HCT116 (cell line): ENCODE measurements around the gene LOXHD1. TPM values are rescaled to one million over a fixed set of nuclear protein-coding genes. Genes with fewer than 3 reads are reported as not detected.

Source experiments
- ATAC-seq: fragments of 200-7000 bp; cut with Tn5 transposase; 2 replicates; pipeline ENCODE4 v1.9.1; 2020; ENCODE audit warnings: mild to moderate bottlenecking, moderate library complexity
- BruUV-seq: library from RNA; stranded (reverse); fragments of 400-500 nt; replicated peaks from 2 replicates; lab custom pipeline; 2021; lab: Mats Ljungman, UMichigan
- CTCF ChIA-PET: fragments of 300-600 bp; sonication (Branson Sonifier 250); formaldehyde crosslinking; loops from one replicate; lab custom pipeline; 2021; ENCODE audit warnings: antibody characterized with exemption; lab: Charles Lee
- POLR2A ChIA-PET: fragments of 300-600, 350-600 bp; sonication (Branson Sonifier 250); formaldehyde crosslinking; loops from one replicate; lab custom pipeline; 2021; ENCODE audit warnings: antibody characterized with exemption; lab: Charles Lee
- RAD21 ChIA-PET, 2 experiments: fragments of 300-600 bp; sonication (Branson Sonifier 250); formaldehyde crosslinking; loops; one replicate each; lab custom pipeline; 2023; ENCODE audit warnings: low total read pairs in 2 of 2; ENCODE audit not compliant: uncharacterized antibody in 2 of 2, unreplicated experiment in 2 of 2, low non-redundant PET in 1 of 2; lab: Charles Lee
- DNase-seq: peaks from one replicate; pipeline ENCODE4 v3.0.0-alpha.2; 2010; ENCODE audit warnings: low read depth, low spot score
- H2AFZ ChIP-seq: fragments of 200-600 bp; shearing (Covaris generic), sonication (generic); 2 replicates; pipeline ENCODE4 v1.6.1; 2017; ENCODE audit warnings: low read depth, mixed run types, mixed read lengths, antibody characterized with exemption, low read length; ENCODE audit not compliant: poor library complexity, severe bottlenecking
- H3K27ac ChIP-seq: 2 replicates; pipeline ENCODE4 v1.5.1; 2012; ENCODE audit warnings: low read depth, low read length
- H3K27me3 ChIP-seq: fragments of 200-600 bp; sonication (generic); 2 replicates; pipeline ENCODE4 v1.6.1; 2016; ENCODE audit warnings: mixed run types, low read length, mixed read lengths; ENCODE audit not compliant: insufficient read depth
- H3K36me3 ChIP-seq, 2 experiments: fragments of 200-500 bp in 1 of 2; fragments of 200-600 bp in 1 of 2; sonication (Bioruptor generic) in 1 of 2; sonication (generic) in 1 of 2; 2 replicates each; pipeline versions ENCODE4 v1.5.1 to v1.6.1; 2014 to 2016; ENCODE audit warnings: low read length in 2 of 2, inconsistent platforms in 1 of 2, mixed read lengths in 1 of 2, mixed run types in 1 of 2; ENCODE audit not compliant: insufficient read depth in 2 of 2, control insufficient read depth in 1 of 2
- H3K4me1 ChIP-seq, 2 experiments: fragments of 200-600 bp in 1 of 2; sonication (generic) in 1 of 2; 2 replicates each; pipeline versions ENCODE4 v1.5.1 to v1.6.1; 2012 to 2017; ENCODE audit warnings: low read length in 2 of 2, inconsistent platforms in 1 of 2, mild to moderate bottlenecking in 1 of 2, mixed read lengths in 1 of 2, mixed run types in 1 of 2, moderate library complexity in 1 of 2; ENCODE audit not compliant: insufficient read depth in 2 of 2, control insufficient read depth in 1 of 2
- H3K4me2 ChIP-seq: fragments of 200-600 bp; sonication (generic); 2 replicates; pipeline ENCODE4 v1.6.1; 2017; ENCODE audit warnings: mixed run types, low read length, mixed read lengths
- H3K4me3 ChIP-seq, 2 experiments: fragments of 200-600 bp in 1 of 2; sonication (generic) in 1 of 2; replicated peaks in 1 of 2; 2 replicates each; pipeline ENCODE4 v1.5.1; 2011 to 2016; ENCODE audit warnings: low read length in 2 of 2, control low read depth in 1 of 2, low read depth in 1 of 2, mild to moderate bottlenecking in 1 of 2, mixed read lengths in 1 of 2, mixed run types in 1 of 2
- H3K79me2 ChIP-seq: fragments of 200-600 bp; sonication (generic); 2 replicates; pipeline ENCODE4 v1.6.1; 2017; ENCODE audit warnings: mild to moderate bottlenecking, mixed run types, low read length, moderate library complexity, mixed read lengths; ENCODE audit not compliant: insufficient read depth
- H3K9ac ChIP-seq: fragments of 200-600 bp; sonication (generic); 2 replicates; pipeline ENCODE4 v1.6.1; 2016; ENCODE audit warnings: low read length, mixed read lengths
- H3K9me2 ChIP-seq: fragments of 200-600 bp; sonication (generic), shearing (Covaris generic); 2 replicates; pipeline ENCODE4 v1.6.1; 2017; ENCODE audit warnings: mixed run types, mild to moderate bottlenecking, moderate library complexity; ENCODE audit not compliant: insufficient read depth
- H3K9me3 ChIP-seq, 2 experiments: fragments of 200-500 bp in 1 of 2; fragments of 200-600 bp in 1 of 2; sonication (Bioruptor generic) in 1 of 2; sonication (generic) in 1 of 2; 2 replicates each; pipeline ENCODE4 v1.6.1; 2014 to 2017; ENCODE audit warnings: low read length in 2 of 2, mixed read lengths in 2 of 2, inconsistent platforms in 1 of 2, low read depth in 1 of 2, mild to moderate bottlenecking in 1 of 2, mixed run types in 1 of 2, moderate library complexity in 1 of 2; ENCODE audit not compliant: control insufficient read depth in 1 of 2, insufficient read depth in 1 of 2
- H4K20me1 ChIP-seq: fragments of 200-600 bp; sonication (generic), shearing (Covaris generic); 2 replicates; pipeline ENCODE4 v1.6.1; 2017; ENCODE audit warnings: mixed run types, mild to moderate bottlenecking, moderate library complexity; ENCODE audit not compliant: insufficient read depth
- ATF3 ChIP-seq: IDR thresholded peaks from 2 replicates; pipeline ENCODE4 v1.6.1; 2012
- FOSL1 ChIP-seq: IDR thresholded peaks from 2 replicates; pipeline ENCODE4 v1.6.1; 2012; ENCODE audit warnings: low read depth
- RAD21 ChIP-seq: IDR thresholded peaks from 2 replicates; pipeline ENCODE4 v1.6.1; 2012; ENCODE audit warnings: low read depth, mild to moderate bottlenecking
- REST ChIP-seq: IDR thresholded peaks from 2 replicates; pipeline ENCODE4 v1.6.1; 2012; ENCODE audit warnings: low read depth
- YY1 ChIP-seq: IDR thresholded peaks from 2 replicates; pipeline ENCODE4 v1.6.1; 2011; ENCODE audit warnings: low read length, low read depth, moderate library complexity, mild to moderate bottlenecking; ENCODE audit not compliant: insufficient replicate concordance; ENCODE audit errors: extremely low read depth
- ZNF274 ChIP-seq: fragments of 200-500 bp; sonication (Bioruptor generic); IDR thresholded peaks from 2 replicates; pipeline ENCODE4 v1.6.1; 2014; ENCODE audit warnings: mild to moderate bottlenecking, low read depth, low read length, inconsistent platforms
- intact Hi-C: fragments of 100-400 bp; cut with micrococcal nuclease; formaldehyde crosslinking; loops from 2 replicates; pipeline ENCODE4 v1.10.0; 2022
- total RNA-seq: library from RNA; stranded (reverse); gene quantifications from one replicate; pipeline ENCODE4 v1.2.1, GENCODE V29; 2021; ENCODE audit not compliant: unreplicated experiment
- TF ChIP-seq, protein P1 (sequence below), 3 experiments: fragments of 200-600 bp in 1 of 3; sonication (generic) in 1 of 3; IDR thresholded peaks in 2 of 3; conservative IDR thresholded peaks in 1 of 3; 2 replicates each; pipeline ENCODE4 v1.5.1; 2012 to 2017; ENCODE audit warnings: low read depth in 2 of 3, low read length in 2 of 3, antibody characterized with exemption in 1 of 3, borderline replicate concordance in 1 of 3, control low read depth in 1 of 3, mild to moderate bottlenecking in 1 of 3, mixed read lengths in 1 of 3, mixed run types in 1 of 3, moderate library complexity in 1 of 3; ENCODE audit not compliant: insufficient read depth in 1 of 3

LOXHD1 gene
- total RNA-seq, 1 experiment from 2014 or later: not detected

- Histone ChIP-seq H3K27me3 (peaks cover 9% of the 10 kb centered on the region; the same call in 1 of the 2 replicates), H3K9me2 (no peaks in the 10 kb centered on the region), H4K20me1 (no peaks in the 10 kb centered on the region), H3K4me3 (no peak overlapping the region), H3K4me1 (no peaks in the 10 kb centered on the region), H2AFZ (no peak overlapping the region), H3K79me2 (no peaks in the 10 kb centered on the region), H3K27ac (no peak overlapping the region), H3K36me3 (no peaks in the 10 kb centered on the region), H3K9ac (no peak overlapping the region), H3K9me3 (no peaks in the 10 kb centered on the region), H3K4me2 (no peak overlapping the region)
- DNase-seq (no peak), ATAC-seq (no peak)
- intact Hi-C loops: no loop called here
- TF ChIP-seq ZNF274 (no peak), RAD21 (no peak), YY1 (no peak), ATF3 (no peak), FOSL1 (no peak), REST (no peak)
- TF ChIP-seq, protein P1, sequence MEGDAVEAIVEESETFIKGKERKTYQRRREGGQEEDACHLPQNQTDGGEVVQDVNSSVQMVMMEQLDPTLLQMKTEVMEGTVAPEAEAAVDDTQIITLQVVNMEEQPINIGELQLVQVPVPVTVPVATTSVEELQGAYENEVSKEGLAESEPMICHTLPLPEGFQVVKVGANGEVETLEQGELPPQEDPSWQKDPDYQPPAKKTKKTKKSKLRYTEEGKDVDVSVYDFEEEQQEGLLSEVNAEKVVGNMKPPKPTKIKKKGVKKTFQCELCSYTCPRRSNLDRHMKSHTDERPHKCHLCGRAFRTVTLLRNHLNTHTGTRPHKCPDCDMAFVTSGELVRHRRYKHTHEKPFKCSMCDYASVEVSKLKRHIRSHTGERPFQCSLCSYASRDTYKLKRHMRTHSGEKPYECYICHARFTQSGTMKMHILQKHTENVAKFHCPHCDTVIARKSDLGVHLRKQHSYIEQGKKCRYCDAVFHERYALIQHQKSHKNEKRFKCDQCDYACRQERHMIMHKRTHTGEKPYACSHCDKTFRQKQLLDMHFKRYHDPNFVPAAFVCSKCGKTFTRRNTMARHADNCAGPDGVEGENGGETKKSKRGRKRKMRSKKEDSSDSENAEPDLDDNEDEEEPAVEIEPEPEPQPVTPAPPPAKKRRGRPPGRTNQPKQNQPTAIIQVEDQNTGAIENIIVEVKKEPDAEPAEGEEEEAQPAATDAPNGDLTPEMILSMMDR (IDR thresholded peaks at IDR 0.05 in 2 of 3, conservative IDR thresholded peaks at IDR 0.05 in 1 of 3; ENCODE audit: borderline replicate concordance in 1 of 3, insufficient read depth in 1 of 3, low read depth in 2 of 3, low read length in 2 of 3): no peak
- BruUV-seq: no TSS peak
- ChIA-PET CTCF (no interaction called here), POLR2A (no interaction called here), RAD21 (no interaction called here)
Measured at GRCh38 chr18:46601141-46601805, 55.7 kb downstream of the LOXHD1 start.
